Activated CD8-positive, alpha-beta memory T cell treated with anti-CD3 and anti-CD28 coated beads, Interleukin-2, amount 50 U/mL, for 48 hours (primary cell): ENCODE measurements around the gene CDKL5.
"Not testable (repeated sequence)": the region's sequence is repeated elsewhere in the genome, so short reads cannot be mapped to it uniquely, and the experiment has no call there.

ENCODE experiments used
- DNase-seq: peaks from one replicate; pipeline ENCODE4 v3.0.0-alpha.2; 2020

The CDKL5 gene

DNA sequence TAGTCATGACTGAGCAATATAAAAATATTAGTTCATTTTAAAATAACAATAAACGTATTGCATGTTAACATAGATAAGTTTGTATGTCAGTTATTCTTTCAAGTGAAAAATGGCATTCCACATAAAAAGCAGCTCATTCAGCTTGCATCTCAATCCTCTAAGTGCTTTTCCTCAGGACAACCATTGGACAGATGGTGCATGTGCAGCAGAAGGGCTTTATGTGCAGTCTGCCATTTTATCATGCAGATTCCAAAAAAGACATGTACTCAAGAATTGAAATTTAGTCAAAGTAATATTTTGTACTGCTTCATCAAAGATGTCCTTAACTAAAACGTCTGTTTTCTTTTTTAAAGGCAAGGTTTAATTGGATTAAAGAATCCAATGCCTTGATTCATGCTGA is 153.1 kb downstream of the CDKL5 start:
- DNase-seq = no peak

DNA sequence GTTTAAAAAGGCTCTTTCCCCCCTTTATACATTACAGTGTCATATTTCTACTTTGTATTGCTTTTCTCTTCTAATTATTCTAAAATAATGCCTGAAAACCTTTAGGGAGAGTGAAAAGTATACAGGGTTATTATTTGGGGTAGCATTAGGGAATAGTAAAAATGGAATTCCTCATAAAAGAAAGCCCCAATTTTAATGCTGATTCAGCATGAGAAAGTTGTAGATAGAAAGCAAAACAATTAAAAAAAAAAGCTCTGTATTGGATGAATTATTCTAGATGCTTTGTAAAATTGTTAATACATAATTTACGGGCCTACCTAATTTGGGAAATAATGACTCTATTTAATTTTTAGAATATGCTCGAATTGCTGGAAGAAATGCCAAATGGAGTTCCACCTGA is 154.1 kb downstream of the CDKL5 start:
- DNase-seq = no peak

DNA sequence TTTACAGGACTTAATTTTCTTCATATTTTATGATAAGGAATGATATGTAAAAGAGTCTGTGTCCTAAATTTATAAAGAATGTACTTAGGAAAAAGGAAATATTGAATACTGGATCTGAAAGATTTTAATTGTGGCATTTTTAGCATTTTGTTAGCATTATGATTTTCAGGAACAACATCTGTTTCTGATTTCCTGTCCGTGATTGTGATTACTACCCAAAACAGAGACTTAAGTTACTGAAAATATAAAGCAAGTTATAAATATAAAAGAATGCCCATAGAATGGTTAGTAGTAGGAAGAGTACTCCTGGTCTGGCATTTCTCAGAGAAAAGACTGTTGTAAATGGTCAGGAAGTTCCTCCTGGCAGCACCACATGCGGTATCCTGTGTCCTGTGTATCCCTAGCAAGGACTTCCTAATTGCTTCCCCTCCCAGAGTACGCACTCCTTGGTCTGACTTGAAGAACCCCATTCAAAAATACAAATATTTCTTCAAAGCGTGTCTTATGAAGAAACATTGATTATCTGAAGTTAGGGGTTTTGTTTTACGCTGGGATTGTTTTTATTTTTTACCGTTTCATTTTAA is 157.6 kb downstream of the CDKL5 start:
- DNase-seq = no peak

DNA sequence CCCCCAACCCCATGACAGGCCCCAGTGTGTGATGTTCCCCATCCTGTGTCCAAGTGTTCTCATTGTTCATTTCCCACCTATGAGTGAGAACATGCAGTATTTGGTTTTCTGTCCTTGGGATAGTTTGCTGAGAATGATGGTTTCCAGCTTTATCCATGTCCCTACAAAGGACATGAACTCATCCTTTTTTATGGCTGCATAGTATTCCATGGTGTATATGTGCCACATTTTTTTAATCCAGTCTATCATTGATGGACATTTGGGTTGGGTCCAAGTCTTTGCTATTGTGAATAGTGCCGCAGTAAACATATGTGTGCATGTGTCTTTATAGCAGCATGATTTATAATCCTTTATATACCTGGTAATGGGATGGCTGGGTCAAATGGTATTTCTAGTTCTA is 163.9 kb downstream of the CDKL5 start:
- not testable (repeated sequence) for DNase-seq

DNA sequence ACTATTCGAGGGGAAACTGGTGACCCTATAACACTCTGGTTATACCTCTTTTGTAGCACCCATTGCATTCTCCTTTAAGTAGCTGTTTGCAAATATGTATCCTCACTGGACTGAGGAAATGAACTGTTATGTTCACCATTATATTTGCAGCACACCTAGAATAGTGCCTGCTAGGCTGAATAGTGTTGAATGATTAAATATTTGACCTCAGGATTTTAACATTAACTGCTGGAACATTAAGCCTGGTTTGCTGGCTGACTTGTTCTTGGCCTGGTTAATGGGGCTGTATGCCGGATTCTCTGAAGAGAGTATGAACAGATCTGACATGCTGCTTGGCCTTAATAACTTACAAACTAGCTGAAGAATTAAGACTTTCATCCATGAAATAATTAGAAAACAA is 166.4 kb downstream of the CDKL5 start:
- no peak for DNase-seq

DNA sequence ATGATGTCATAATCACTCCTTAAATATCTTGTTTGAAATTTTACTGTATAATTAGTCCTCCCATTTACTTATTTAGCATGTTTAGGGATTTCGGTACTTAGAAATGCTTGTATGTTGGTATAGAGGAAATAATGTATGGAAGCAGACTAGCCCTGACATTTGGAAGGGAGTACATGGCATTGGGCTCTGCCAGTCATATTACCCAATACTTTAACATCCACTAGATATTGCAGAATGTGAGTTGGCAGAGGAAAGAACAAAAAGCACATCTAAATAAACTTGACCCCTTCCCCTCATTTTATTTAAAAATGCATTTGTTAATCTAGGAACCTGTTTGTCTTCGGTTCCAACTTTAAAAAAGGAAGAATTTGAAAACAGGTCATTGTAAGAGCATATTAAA is 168.7 kb downstream of the CDKL5 start:
- no peak for DNase-seq

DNA sequence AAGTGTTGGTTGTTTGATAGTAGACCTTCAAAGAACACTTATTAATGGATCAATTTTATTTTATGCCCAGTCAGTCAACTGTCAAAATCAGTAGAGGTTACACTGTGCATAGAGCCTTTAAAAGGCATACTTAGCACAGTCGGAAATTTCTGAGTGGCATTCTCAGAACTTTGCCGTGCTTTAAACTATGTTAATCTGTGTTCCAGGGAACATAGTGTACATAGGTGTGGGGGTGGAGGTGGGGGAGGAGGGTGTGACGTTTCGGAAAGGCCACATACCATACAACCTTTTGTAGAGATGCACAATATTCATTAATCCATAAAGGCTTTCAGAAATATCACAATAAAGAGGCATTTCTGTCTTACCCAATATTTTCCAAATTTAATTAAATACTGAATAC is 170.7 kb downstream of the CDKL5 start:
- DNase-seq = no peak

DNA sequence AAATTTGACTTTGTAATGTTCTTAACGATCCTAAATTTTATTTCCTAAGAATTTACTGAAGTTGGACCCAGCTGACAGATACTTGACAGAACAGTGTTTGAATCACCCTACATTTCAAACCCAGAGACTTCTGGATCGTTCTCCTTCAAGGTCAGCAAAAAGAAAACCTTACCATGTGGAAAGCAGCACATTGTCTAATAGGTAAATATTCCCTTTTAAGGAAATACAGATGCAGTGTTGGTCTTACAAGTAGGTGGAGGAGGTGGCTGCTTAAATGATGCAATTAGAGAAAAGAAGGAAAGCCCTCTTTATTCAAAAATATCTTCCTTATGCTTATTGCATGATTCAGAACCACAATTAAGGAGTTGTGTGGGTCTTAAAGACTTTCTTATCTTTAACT is 173.0 kb downstream of the CDKL5 start:
- no peak for DNase-seq

DNA sequence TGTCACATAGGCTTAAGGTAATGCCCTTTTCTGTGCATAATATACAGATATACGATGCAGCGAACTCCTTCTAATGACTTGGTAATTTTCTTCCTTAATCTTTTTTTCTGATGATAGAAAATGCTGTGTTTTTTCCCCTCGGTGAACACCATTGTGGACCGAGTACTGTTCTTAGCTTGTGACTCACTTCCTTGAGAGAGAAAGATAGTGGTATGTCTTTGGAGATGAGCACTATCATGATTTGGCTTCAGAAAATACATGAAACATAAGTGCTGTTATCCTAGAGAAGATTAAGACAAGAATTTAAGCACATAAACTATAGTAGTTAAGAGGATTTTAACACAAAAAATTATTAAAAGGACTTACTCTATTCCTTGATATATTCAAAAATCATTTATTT is 182.6 kb downstream of the CDKL5 start:
- DNase-seq = no peak

DNA sequence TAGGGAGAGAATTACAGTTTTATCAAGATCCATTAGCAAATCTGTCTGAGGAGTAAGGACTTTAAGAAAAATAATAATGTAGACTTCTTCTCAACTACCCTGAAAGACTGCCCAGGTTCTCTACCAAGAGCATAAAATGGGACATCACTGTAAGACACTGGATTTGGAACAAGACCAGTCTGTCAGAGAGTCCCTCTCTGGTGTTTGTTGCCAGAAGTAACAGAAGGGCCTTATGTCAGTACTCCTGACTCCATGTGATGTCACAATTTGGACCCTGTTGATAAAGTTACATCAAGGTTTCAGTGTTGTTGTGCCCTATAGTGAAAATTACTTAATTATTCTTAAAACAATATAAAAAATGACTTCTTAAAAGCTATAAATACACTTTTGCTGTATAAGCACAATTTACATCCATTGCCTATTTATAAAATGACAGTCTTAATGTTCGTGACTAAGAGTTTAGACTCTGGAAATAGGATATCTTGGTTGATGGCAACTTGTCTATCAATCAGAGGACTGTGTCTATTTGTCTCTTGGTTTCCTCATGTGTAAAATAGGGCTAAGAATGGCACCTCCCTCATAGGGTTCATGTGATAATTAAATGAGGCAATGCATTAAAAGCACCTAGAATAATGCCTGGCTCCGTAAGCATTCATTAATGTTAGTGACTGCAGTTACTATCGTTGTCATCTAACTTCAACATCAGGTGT is 188.7 kb downstream of the CDKL5 start:
- no peak for DNase-seq

DNA sequence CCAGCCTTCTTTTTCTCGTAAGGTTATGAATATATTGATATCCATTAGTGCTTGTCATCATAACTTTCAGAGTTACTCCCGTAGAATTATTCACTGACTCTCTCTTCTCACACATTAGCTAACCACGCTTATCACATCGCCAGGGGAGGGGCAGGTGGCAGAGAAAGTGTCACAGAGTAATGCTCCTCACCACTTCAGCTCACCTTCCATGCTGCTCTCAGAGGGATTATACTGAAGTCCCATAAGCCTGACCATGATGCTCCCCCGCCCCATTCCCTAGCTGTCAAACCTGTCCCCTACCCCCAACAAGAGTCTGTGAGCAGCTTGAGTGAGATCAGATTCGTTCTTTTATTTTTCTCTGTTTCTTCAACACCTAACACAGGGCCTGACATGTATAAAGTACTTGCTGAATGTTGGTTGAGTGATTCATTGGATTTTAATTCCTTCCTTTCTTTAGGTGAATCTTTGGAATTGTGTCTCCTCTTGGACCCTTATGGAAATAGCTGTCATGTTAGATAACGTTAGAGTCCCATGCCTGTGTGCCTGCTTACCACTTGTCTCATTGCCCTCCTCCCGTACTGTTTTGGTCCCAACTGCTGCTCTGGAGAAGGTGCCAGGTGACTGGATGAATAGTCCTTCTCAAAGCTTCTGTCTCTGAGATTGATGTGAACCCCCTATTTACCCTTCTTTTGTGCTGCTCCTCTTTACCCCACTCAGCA is 191.4 kb downstream of the CDKL5 start:
- DNase-seq = no peak

DNA sequence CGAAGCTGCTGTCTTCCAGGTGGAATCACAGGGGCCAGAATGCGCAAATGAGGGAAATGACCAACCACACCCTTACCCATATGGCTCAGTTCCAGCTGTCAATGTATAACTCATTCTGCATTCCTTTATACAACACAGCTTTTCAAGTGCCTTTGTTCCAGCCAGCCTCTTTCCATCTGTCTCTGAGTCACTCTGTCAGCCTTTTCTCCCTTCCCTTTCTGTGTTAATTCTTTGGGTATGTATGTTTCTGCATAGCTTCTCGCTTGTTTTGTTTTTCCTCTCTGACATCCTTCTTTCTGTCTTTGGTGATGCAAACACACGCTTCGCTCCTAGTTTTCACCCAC is 192.0 kb downstream of the CDKL5 start:
- DNase-seq = no peak

DNA sequence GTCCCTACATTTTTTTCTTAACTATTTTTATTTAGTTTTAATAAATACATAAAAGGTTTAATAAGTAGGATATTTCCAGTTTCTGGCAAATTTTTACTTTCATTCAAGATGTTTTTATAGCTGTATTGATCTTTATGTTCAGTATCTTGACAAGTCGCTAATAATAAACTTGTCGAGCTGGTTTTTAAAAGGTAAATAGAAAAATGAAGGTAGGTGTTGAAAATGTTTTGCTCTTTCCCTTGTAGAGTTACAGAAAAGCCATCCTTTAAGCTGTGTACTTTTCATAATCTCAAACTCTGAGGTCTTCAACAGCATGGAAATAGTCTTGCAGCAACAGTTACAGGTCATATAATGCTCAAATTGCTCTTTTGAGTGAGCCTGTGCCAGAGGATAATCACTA is 193.9 kb downstream of the CDKL5 start:
- no peak for DNase-seq

DNA sequence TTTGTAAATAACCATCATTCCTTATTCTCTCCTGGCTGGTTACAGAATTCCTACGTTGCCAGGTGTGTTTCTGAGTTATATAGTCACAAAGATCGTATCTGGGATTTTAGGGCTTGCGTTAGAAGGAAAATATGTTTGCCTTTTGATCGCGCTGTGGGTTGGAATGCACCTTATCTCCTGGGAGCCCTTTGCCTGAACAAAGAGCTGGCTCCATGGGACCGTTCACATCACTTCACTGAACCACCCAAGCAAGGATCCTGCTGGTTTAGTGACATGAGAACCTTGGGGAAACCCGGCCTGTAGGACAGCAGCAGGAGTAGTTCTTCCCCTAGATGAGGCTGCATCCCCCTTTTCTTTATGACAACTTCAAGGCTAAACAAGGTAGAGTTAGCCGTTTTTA is 194.9 kb downstream of the CDKL5 start:
- DNase-seq = no peak

DNA sequence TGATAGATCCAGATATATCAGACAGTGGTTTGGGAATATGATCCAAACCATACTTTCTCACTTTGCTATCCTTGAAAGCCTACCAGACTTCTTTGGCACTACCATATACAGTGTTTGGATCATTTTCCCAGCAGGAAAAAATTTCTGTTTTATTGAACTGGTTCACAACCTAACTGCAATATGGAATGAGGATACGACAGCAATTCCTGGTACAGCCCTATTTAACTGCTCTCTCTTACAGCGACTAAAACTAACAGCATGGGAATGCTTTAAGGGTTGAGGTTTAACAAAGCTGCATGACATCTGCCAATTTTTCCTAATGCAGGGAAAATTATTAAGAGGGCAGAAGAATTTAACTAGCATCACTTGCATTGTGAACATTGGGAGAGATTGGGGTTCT is 199.2 kb downstream of the CDKL5 start:
- DNase-seq = no peak

DNA sequence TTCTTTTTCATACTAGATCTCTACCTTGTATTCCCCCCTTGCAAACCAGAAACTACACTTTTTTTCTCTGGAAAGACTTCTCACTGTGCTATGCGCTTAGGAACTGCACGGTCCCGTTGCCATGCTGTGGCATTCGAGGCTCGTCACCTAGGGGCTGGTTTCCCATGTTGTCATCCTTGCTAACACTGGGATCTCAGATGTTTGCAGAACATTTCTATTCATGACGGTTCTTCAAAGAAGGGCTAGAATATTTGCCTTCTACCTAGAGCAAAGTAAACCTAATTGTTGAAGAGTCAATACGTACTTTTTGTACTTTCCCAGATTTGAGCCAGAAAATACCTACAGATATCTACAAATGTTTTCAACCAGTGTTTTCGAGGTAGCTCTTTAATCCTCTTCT is 205.5 kb downstream of the CDKL5 start:
- no peak for DNase-seq

DNA sequence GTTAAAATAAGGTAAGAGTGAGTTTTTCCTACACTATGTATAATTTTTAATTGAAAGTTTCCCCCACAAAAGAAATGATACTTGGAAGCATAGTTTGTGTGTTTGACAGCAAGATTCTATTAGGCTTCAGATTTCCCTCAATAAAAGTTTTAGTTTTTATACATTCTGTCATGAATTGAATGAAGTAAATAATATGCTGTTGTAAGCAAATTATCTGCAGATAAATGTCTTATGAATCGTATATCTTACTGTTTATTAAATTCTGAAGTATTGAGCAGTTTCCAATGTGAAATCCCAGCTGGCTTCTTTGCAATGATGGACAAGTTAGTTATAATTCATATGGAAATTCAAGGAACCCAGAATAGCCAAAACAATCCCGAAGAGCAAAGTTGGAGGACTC is 213.0 kb downstream of the CDKL5 start:
- no peak for DNase-seq

DNA sequence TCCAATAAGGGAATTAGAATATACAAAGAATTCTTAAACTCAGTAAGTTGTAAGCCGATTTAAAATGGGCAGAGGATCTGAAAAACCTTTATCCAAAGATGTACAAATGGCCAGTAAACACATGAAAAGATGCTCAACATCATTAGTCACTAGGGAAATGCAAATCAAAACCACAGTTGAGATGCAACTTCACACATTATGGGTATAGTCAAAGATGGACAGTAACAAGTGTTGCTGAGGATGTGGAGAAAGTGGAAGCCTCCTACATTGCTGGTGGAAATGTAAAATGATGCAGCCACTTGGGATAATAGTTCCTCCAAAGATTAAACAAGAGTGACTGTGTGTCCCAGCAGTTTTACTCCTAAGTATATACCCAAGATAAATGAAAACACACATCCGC is 213.9 kb downstream of the CDKL5 start:
- DNase-seq = no peak

DNA sequence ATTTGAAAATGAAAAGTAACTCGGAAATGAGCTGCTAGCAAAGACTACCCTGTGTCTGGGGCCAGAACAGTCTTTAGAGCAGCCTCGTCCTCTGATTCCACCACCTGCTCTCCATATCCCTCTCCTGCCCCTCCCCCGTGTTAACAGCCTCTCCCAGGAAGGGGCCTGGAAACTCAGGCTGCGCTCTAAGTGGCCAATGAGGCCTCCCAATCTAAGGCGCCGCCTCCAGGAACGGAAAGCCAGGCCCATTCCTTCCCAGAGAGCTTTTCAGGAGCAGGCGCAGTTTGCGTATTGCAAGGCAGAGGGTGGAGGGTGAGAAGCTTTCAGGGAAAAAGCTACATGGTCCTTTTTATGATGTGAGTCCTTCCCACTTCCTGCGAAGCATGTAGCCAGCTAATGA is 215.3 kb downstream of the CDKL5 start:
- DNase-seq = no peak

DNA sequence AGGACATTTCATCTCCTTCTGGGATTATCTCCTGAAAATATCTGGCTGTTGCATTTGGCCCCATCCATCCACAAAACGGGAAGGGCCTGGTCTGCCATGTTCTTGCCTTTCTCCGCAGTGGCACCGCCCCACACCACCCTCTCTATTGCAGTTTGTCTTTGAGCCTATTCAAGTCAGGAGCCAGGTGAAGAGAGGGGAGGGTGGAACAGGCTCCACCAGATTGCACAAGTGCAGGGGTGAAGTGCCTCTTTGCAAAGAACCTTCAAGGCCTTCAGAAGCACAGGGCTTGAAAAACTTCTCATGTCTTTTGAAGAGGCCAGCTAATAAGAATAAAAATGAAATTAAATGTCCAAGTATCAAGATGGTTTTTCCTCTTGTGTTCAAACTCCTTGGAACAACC is 217.8 kb downstream of the CDKL5 start:
- no peak for DNase-seq

DNA sequence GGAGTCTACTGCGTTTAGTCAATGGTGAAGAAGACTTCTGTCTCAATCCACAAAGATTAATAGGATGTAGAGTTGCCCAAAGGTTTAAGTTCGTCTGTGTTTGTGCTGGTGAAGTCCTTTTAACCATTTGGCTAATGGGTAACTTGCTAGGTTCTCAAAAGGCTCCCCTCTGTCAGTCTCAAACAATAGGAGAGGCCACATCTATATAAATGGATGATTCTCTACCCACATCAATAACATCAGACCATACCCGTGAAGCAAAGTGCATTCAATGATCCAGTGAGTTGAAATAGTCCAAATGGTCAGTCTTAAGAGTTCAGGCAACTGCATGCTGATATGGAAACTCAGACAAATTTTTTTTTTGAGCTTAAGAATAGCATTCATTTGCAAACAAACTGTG is 218.4 kb downstream of the CDKL5 start:
- no peak for DNase-seq

DNA sequence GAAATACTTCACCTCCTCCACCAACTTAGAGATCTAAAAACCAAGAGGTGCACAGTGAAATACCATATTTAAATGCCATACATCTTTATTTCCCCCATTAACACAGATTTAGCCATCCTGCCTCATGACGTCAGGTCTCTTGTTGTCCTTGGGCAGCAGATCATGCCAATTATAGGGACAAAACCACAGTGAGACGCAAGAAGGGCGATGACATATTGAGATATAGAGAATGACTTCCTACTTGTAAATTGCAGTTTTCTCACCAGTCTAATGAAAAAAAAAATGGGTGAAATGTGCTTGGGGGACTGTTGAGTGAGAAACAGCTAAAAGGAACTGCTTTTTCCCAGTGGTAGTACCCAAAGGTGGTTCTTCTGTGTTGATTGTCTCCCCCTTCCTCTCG is 222.2 kb downstream of the CDKL5 start:
- DNase-seq = no peak

DNA sequence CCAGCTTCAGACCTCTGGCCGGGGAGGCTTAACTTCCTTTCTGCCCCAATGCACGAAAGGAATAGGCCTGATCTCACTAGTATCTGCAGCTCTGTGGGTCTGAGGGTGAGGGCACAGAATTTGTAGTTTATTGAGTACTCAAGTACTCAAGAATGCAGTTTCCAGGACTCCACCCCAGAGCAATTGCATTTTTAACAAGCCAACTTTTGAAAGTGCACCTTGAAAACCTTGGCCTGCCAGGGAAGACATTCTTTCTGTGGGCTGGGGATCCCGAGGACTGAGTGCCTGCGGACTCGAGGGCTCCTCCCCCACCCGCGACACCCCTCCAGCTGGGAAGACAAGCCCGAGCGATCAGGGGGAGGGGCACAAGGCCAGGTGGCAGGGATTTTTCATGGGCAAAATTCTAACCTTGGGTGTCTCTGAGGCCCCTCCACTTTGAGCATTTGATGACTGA is 224.1 kb downstream of the CDKL5 start:
- DNase-seq = no peak

DNA sequence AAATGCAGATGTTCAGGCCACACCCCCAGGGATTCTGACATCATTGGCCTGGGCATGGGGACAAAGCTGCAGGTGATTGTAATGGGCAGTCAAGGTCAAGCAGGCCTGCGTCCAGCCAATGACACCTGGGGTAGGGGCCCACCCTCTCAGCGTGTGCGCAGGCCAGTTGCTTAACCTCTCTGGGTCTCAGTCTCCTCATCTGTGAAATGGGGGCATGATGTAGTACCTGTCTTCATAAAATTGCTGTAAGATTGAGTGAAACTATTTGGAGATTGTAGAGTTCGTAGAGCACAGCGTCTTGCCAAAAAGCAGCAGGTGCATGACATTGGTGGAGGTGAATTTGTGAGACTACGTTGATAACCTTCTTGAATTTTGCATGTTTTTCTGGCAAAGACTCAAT is 225.3 kb downstream of the CDKL5 start:
- no peak for DNase-seq

DNA sequence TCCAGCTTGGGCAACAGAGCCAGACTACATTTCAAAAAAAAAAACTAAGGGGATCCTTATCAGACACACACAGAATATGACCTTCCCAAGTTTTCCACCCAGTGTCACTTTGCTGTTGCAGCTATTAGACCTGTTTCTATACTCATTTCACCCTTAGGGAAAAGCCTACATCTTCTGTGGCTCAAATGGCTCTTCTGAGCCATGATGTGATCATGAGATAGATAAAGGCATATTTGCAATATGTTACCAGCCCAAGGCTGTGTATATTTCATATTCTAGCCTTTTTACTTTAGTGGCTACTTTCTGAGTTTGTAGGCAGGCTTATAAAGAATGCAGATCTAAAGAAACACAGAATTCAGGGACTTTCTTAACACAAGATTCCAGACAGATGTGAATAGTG is 227.2 kb downstream of the CDKL5 start:
- no peak for DNase-seq
